ENCODE measurements around the gene COL25A1.

The COL25A1 gene

GRCh38 chr4:108926781-108927180, 375.7 kb downstream of the COL25A1 start:
- in situ Hi-C loops (cut with MboI; ENCODE audit: low sequenced_read_pairs): no loop called here

- in situ Hi-C loops (cut with MboI; ENCODE audit: low sequenced_read_pairs): no loop called here
These were observed 376.4 kb downstream of the COL25A1 start for GRCh38 chr4:108926061-108926460.

- in situ Hi-C loops (cut with MboI; ENCODE audit: low sequenced_read_pairs): no loop called here
These were observed 380.3 kb downstream of the COL25A1 start for GRCh38 chr4:108922191-108922590.

- in situ Hi-C loops (cut with MboI; ENCODE audit: low sequenced_read_pairs): no loop called here
These were observed 381.9 kb downstream of the COL25A1 start for GRCh38 chr4:108920395-108921087.

GRCh38 chr4:108919226-108919893, 383.1 kb downstream of the COL25A1 start:
- in situ Hi-C loops (cut with MboI; ENCODE audit: low sequenced_read_pairs): no loop called here

GRCh38 chr4:108917255-108917654, 385.2 kb downstream of the COL25A1 start:
- in situ Hi-C loops (cut with MboI; ENCODE audit: low sequenced_read_pairs): no loop called here

- in situ Hi-C loops (cut with MboI; ENCODE audit: low sequenced_read_pairs): no loop called here
These were observed 385.8 kb downstream of the COL25A1 start for GRCh38 chr4:108916638-108917037.

- in situ Hi-C loops (cut with MboI; ENCODE audit: low sequenced_read_pairs): no loop called here
These were observed 395.5 kb downstream of the COL25A1 start for GRCh38 chr4:108906866-108907367.

GRCh38 chr4:108906006-108906405, 396.5 kb downstream of the COL25A1 start:
- in situ Hi-C loops (cut with MboI; ENCODE audit: low sequenced_read_pairs): no loop called here

- in situ Hi-C loops (cut with MboI; ENCODE audit: low sequenced_read_pairs): no loop called here
These were observed 398.8 kb downstream of the COL25A1 start for GRCh38 chr4:108903464-108904221.

- in situ Hi-C loops (cut with MboI; ENCODE audit: low sequenced_read_pairs): no loop called here
These were observed 399.7 kb downstream of the COL25A1 start for GRCh38 chr4:108902769-108903168.

GRCh38 chr4:108901291-108901690, 401.2 kb downstream of the COL25A1 start:
- in situ Hi-C loops (cut with MboI; ENCODE audit: low sequenced_read_pairs): no loop called here

- in situ Hi-C loops (cut with MboI; ENCODE audit: low sequenced_read_pairs): no loop called here
These were observed 402.4 kb downstream of the COL25A1 start for GRCh38 chr4:108900018-108900580.

GRCh38 chr4:108893468-108893867, 409.0 kb downstream of the COL25A1 start:
- in situ Hi-C loops (cut with MboI; ENCODE audit: low sequenced_read_pairs): no loop called here

- in situ Hi-C loops (cut with MboI; ENCODE audit: low sequenced_read_pairs): no loop called here
These were observed 410.4 kb downstream of the COL25A1 start for GRCh38 chr4:108891896-108892590.

- in situ Hi-C loops (cut with MboI; ENCODE audit: low sequenced_read_pairs): no loop called here
These were observed 412.0 kb downstream of the COL25A1 start for GRCh38 chr4:108890484-108890881.

- in situ Hi-C loops (cut with MboI; ENCODE audit: low sequenced_read_pairs): no loop called here
These were observed 412.6 kb downstream of the COL25A1 start for GRCh38 chr4:108889696-108890483.

- in situ Hi-C loops (cut with MboI; ENCODE audit: low sequenced_read_pairs): no loop called here
These were observed 413.7 kb downstream of the COL25A1 start for GRCh38 chr4:108888769-108889168.

- in situ Hi-C loops (cut with MboI; ENCODE audit: low sequenced_read_pairs): no loop called here
These were observed 415.4 kb downstream of the COL25A1 start for GRCh38 chr4:108887034-108887433.

- in situ Hi-C loops (cut with MboI; ENCODE audit: low sequenced_read_pairs): no loop called here
These were observed 417.2 kb downstream of the COL25A1 start for GRCh38 chr4:108885211-108885610.

Measured in HL-60/S4 (cell line).